ENCODE measurements around the gene HPD. TPM values are rescaled to one million over a fixed set of nuclear protein-coding genes. Genes with fewer than 3 reads are reported as not detected.

Gene HPD
- total and polyA plus RNA-seq, 10 donors, result 0.57 to 2.8 (median 1.0) TPM; not detected in 1

GRCh38 chr12:121837680-121838079 is 21.0 kb downstream of the HPD start:
- DNase-seq, result no peak
- no peaks in the 10 kb centered on the region for H3K27me3 ChIP-seq (replicated peaks in 1 of 7)
- H3K27ac ChIP-seq, result no peak overlapping the region
- H3K9me3 ChIP-seq, result no peaks in the 10 kb centered on the region
- H3K4me1 ChIP-seq, result peaks cover 4 to 26% (median 11%) of the 10 kb centered on the region in 6 donors
- no peak overlapping the region for H3K4me3 ChIP-seq
- peaks cover 0 to 4% (median under 1%) of the 10 kb centered on the region in 6 donors for H3K36me3 ChIP-seq
- 71 to 88% (median 81%) methylated on average over 4 of the region's 4 CpGs for WGBS, 5 donors
- TF ChIP-seq CTCF (IDR thresholded peaks at IDR 0.05 in 8 of 11, conservative IDR thresholded peaks at IDR 0.05 in 3 of 11) (no peak), POLR2AphosphoS5 (IDR thresholded peaks at IDR 0.05) (no peak), POLR2A (IDR thresholded peaks at IDR 0.05) (no peak)
- intact Hi-C loops (cut with DNase I; ENCODE audit: low total_unique reads), result no loop called here

GRCh38 chr12:121831571-121832245 is 27.0 kb downstream of the HPD start:
- no peak overlapping the region for H3K4me3 ChIP-seq
- no peaks in the 10 kb centered on the region for H3K9me3 ChIP-seq
- peaks cover 3 to 63% (median 57%) of the 10 kb centered on the region in 6 donors for H3K36me3 ChIP-seq
- H3K27me3 ChIP-seq (replicated peaks in 1 of 7), result no peaks in the 10 kb centered on the region
- no peak for TF ChIP-seq CTCF (IDR thresholded peaks at IDR 0.05 in 8 of 11, conservative IDR thresholded peaks at IDR 0.05 in 3 of 11)
- no peak for TF ChIP-seq POLR2AphosphoS5 (IDR thresholded peaks at IDR 0.05)
- TF ChIP-seq POLR2A (IDR thresholded peaks at IDR 0.05), result no peak
- DNase-seq, result no peak
- peak overlapping the region in 6 of 8 donors; percentile 28 to 79 (median 74) for H3K27ac ChIP-seq
- 74 to 92% (median 80%) methylated on average over 19 of the region's 19 CpGs for WGBS, 5 donors
- intact Hi-C loops (cut with DNase I; ENCODE audit: low total_unique reads), result no loop called here
- H3K4me1 ChIP-seq, result peaks cover 0 to 18% (median 0%) of the 10 kb centered on the region in 6 donors

GRCh38 chr12:121830588-121831265 is 27.9 kb downstream of the HPD start:
- DNase-seq, result no peak
- Histone ChIP-seq H3K4me1 (peaks cover 0 to 15% (median 0%) of the 10 kb centered on the region in 6 donors), H3K27me3 (replicated peaks in 1 of 7) (no peaks in the 10 kb centered on the region), H3K27ac (no peak overlapping the region), H3K9me3 (no peaks in the 10 kb centered on the region), H3K4me3 (no peak overlapping the region), H3K36me3 (peaks cover 3 to 73% (median 60%) of the 10 kb centered on the region in 6 donors)
- 89 to 94% (median 92%) methylated on average over 26 to 29 of the region's 29 CpGs for WGBS, 5 donors
- TF ChIP-seq POLR2A (IDR thresholded peaks at IDR 0.05) (no peak), POLR2AphosphoS5 (IDR thresholded peaks at IDR 0.05) (peak in 1 of 3 donors; percentile 50), CTCF (IDR thresholded peaks at IDR 0.05 in 8 of 11, conservative IDR thresholded peaks at IDR 0.05 in 3 of 11) (no peak)
- intact Hi-C loops (cut with DNase I; ENCODE audit: low total_unique reads), result no loop called here

GRCh38 chr12:121830134-121830533 is 28.5 kb downstream of the HPD start:
- Histone ChIP-seq H3K36me3 (peaks cover 3 to 79% (median 60%) of the 10 kb centered on the region in 6 donors), H3K27me3 (replicated peaks in 1 of 7) (no peaks in the 10 kb centered on the region), H3K27ac (no peak overlapping the region), H3K4me1 (peaks cover 0 to 11% (median 0%) of the 10 kb centered on the region in 6 donors), H3K4me3 (no peak overlapping the region), H3K9me3 (no peaks in the 10 kb centered on the region)
- 93 to 97% (median 94%) methylated on average over 22 to 23 of the region's 23 CpGs for WGBS, 5 donors
- intact Hi-C loops (cut with DNase I; ENCODE audit: low total_unique reads), result no loop called here
- no peak for TF ChIP-seq POLR2AphosphoS5 (IDR thresholded peaks at IDR 0.05)
- DNase-seq, result no peak
